ENCODE measurements around the gene TNFAIP1.
A peak's percentile ranks its signal among the peaks of the same experiment; 100 is the strongest.
"Not testable (repeated sequence)": the region's sequence is repeated elsewhere in the genome, so short reads cannot be mapped to it uniquely, and the experiment has no call there.

TNFAIP1 gene
- 21.6 reads per million, percentile 48 among the genes with 10 or more reads in this experiment for total RNA-seq

- DNase-seq: peak; percentile 98
Observed at GRCh38 chr17:28335201-28335958, at the start of gene TNFAIP1, which contains the start of gene IFT20. TSS of gene TNFAIP1 (plus strand) at chr17:28335761. CDS start at chr17:28339522, 3,761 bp downstream. TSS of gene IFT20 (minus strand) at chr17:28335472. CDS start at chr17:28331985, 3,487 bp downstream.

- no peak for DNase-seq
Observed at GRCh38 chr17:28285965-28286364, 49.6 kb upstream of the TNFAIP1 start.

GRCh38 chr17:28290703-28291102, 44.9 kb upstream of the TNFAIP1 start:
- DNase-seq: no peak

GRCh38 chr17:28291780-28292330, 43.7 kb upstream of the TNFAIP1 start:
- DNase-seq: no peak

GRCh38 chr17:28292878-28293277, 42.7 kb upstream of the TNFAIP1 start:
- DNase-seq: not testable (repeated sequence)

- DNase-seq: no peak
Observed at GRCh38 chr17:28293994-28294393, 41.6 kb upstream of the TNFAIP1 start.

GRCh38 chr17:28295677-28296578, 39.6 kb upstream of the TNFAIP1 start:
- DNase-seq: no peak

- no peak for DNase-seq
Observed at GRCh38 chr17:28298449-28298848, 37.1 kb upstream of the TNFAIP1 start.

GRCh38 chr17:28306954-28307401, 28.6 kb upstream of the TNFAIP1 start:
- DNase-seq: no peak

GRCh38 chr17:28313841-28314240, 21.7 kb upstream of the TNFAIP1 start:
- DNase-seq: no peak

GRCh38 chr17:28315846-28316705, 19.5 kb upstream of the TNFAIP1 start:
- no peak for DNase-seq

- DNase-seq: no peak
Observed at GRCh38 chr17:28317099-28317965, 18.2 kb upstream of the TNFAIP1 start.

GRCh38 chr17:28317966-28318758, 17.4 kb upstream of the TNFAIP1 start:
- DNase-seq: no peak

- peak; percentile 92 for DNase-seq
Observed at GRCh38 chr17:28318759-28319597, 16.6 kb upstream of the TNFAIP1 start, which contains the start of gene TMEM97. TSS of gene TMEM97 (plus strand) at chr17:28319200. CDS start at chr17:28319240, 40 bp downstream.

- DNase-seq: no peak
Observed at GRCh38 chr17:28319598-28319935, 16.0 kb upstream of the TNFAIP1 start.

- no peak for DNase-seq
Observed at GRCh38 chr17:28320215-28321061, 15.1 kb upstream of the TNFAIP1 start.

- DNase-seq: no peak
Observed at GRCh38 chr17:28324267-28324745, 11.3 kb upstream of the TNFAIP1 start.

- DNase-seq: no peak
Observed at GRCh38 chr17:28324781-28325180, 10.8 kb upstream of the TNFAIP1 start.

Measured in effector CD4-positive, alpha-beta T cell (primary cell).